ENCODE results near the gene PDE3A. TPM values are rescaled to one million over a fixed set of nuclear protein-coding genes. Genes with fewer than 3 reads are reported as not detected.

PDE3A gene
- total RNA-seq, 1 experiment from 2014 or later = 0.12 TPM

DNA sequence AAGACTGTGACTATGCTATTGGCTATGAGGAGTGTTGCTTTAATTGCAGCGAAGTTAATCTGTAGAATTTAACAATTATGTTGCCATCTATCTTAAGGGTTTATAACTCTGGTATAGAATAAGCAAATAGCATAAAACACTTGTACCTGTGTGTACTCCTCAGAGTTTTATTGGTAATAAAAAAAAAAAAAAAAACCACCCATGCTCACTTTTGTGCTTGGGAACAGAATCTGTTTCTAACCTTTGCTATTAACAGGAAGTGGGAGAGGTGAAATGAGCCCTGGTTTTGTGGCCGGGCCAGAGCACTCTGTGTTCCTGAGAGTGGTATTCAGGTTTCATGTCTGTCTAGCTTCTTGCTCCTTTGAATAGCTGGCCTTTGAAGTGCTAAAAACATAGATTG lies 53.1 kb downstream of the PDE3A start:
- Histone ChIP-seq H2AFZ (ENCODE audit: low read depth, low read length, poor library complexity, severe bottlenecking) (no peak overlapping the region), H3K4me3 (replicated peaks in 1 of 2; ENCODE audit: low read depth in 1 of 2, low read length in 2 of 2) (no peak overlapping the region), H3K4me1 (ENCODE audit: control insufficient read depth in 1 of 2, insufficient read depth in 2 of 2, low read length in 2 of 2) (no peaks in the 10 kb centered on the region), H3K79me2 (ENCODE audit: insufficient read depth, low read length) (no peaks in the 10 kb centered on the region), H3K9me3 (ENCODE audit: control insufficient read depth in 1 of 2, insufficient read depth in 1 of 2, low read depth in 1 of 2, low read length in 2 of 2) (no peaks in the 10 kb centered on the region), H3K4me2 (ENCODE audit: low read length) (no peak overlapping the region), H3K9me2 (ENCODE audit: insufficient read depth) (no peaks in the 10 kb centered on the region), H3K36me3 (ENCODE audit: control insufficient read depth in 1 of 2, insufficient read depth in 2 of 2, low read length in 2 of 2) (no peaks in the 10 kb centered on the region), H3K27ac (ENCODE audit: low read depth, low read length) (no peak overlapping the region), H4K20me1 (ENCODE audit: insufficient read depth) (no peaks in the 10 kb centered on the region), H3K9ac (ENCODE audit: low read length) (no peak overlapping the region), H3K27me3 (ENCODE audit: insufficient read depth, low read length) (no peaks in the 10 kb centered on the region)
- ChIA-PET POLR2A (no interaction called here), CTCF (no interaction called here), RAD21 (ENCODE audit: low non-redundant PET in 1 of 2, low total read pairs in 2 of 2, uncharacterized antibody in 2 of 2, unreplicated experiment in 2 of 2) (no interaction called here)
- BruUV-seq (replicated peaks) = no TSS peak
- DNase-seq (ENCODE audit: low read depth, low spot score) (no peak), ATAC-seq (no peak)
- no peak for TF ChIP-seq ZBTB33 (IDR thresholded peaks at IDR 0.05; ENCODE audit: extremely low read depth, insufficient replicate concordance, low read length)
- no peak for TF ChIP-seq ZFX (IDR thresholded peaks at IDR 0.05)
- no peak for TF ChIP-seq JUND (IDR thresholded peaks at IDR 0.05)
- no peak for TF ChIP-seq SRF (IDR thresholded peaks at IDR 0.05; ENCODE audit: low read depth)
- no peak for TF ChIP-seq EZH2phosphoT487 (IDR thresholded peaks at IDR 0.05; ENCODE audit: borderline replicate concordance)
- no peak for TF ChIP-seq CEBPB (IDR thresholded peaks at IDR 0.05; ENCODE audit: low read depth)
- no peak for TF ChIP-seq FOSL1 (IDR thresholded peaks at IDR 0.05; ENCODE audit: low read depth)
- no peak for TF ChIP-seq YY1 (IDR thresholded peaks at IDR 0.05; ENCODE audit: extremely low read depth, insufficient replicate concordance, low read depth, low read length)
- TF ChIP-seq MAX (IDR thresholded peaks at IDR 0.05) = no peak
- TF ChIP-seq, protein P1, sequence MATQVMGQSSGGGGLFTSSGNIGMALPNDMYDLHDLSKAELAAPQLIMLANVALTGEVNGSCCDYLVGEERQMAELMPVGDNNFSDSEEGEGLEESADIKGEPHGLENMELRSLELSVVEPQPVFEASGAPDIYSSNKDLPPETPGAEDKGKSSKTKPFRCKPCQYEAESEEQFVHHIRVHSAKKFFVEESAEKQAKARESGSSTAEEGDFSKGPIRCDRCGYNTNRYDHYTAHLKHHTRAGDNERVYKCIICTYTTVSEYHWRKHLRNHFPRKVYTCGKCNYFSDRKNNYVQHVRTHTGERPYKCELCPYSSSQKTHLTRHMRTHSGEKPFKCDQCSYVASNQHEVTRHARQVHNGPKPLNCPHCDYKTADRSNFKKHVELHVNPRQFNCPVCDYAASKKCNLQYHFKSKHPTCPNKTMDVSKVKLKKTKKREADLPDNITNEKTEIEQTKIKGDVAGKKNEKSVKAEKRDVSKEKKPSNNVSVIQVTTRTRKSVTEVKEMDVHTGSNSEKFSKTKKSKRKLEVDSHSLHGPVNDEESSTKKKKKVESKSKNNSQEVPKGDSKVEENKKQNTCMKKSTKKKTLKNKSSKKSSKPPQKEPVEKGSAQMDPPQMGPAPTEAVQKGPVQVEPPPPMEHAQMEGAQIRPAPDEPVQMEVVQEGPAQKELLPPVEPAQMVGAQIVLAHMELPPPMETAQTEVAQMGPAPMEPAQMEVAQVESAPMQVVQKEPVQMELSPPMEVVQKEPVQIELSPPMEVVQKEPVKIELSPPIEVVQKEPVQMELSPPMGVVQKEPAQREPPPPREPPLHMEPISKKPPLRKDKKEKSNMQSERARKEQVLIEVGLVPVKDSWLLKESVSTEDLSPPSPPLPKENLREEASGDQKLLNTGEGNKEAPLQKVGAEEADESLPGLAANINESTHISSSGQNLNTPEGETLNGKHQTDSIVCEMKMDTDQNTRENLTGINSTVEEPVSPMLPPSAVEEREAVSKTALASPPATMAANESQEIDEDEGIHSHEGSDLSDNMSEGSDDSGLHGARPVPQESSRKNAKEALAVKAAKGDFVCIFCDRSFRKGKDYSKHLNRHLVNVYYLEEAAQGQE (IDR thresholded peaks at IDR 0.05; ENCODE audit: low read depth) = no peak
- no peak for TF ChIP-seq SIN3A (IDR thresholded peaks at IDR 0.05; ENCODE audit: low read depth)
- TF ChIP-seq, protein P2, sequence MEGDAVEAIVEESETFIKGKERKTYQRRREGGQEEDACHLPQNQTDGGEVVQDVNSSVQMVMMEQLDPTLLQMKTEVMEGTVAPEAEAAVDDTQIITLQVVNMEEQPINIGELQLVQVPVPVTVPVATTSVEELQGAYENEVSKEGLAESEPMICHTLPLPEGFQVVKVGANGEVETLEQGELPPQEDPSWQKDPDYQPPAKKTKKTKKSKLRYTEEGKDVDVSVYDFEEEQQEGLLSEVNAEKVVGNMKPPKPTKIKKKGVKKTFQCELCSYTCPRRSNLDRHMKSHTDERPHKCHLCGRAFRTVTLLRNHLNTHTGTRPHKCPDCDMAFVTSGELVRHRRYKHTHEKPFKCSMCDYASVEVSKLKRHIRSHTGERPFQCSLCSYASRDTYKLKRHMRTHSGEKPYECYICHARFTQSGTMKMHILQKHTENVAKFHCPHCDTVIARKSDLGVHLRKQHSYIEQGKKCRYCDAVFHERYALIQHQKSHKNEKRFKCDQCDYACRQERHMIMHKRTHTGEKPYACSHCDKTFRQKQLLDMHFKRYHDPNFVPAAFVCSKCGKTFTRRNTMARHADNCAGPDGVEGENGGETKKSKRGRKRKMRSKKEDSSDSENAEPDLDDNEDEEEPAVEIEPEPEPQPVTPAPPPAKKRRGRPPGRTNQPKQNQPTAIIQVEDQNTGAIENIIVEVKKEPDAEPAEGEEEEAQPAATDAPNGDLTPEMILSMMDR (IDR thresholded peaks at IDR 0.05 in 2 of 3, conservative IDR thresholded peaks at IDR 0.05 in 1 of 3; ENCODE audit: borderline replicate concordance in 1 of 3, insufficient read depth in 1 of 3, low read depth in 2 of 3, low read length in 2 of 3) = no peak
- TF ChIP-seq ZNF274 (IDR thresholded peaks at IDR 0.05; ENCODE audit: low read depth, low read length) = no peak
- no peak for TF ChIP-seq SP1 (IDR thresholded peaks at IDR 0.05; ENCODE audit: low read depth)
- no peak for TF ChIP-seq CBX3 (IDR thresholded peaks at IDR 0.05; ENCODE audit: low read depth)
- no peak for TF ChIP-seq TCF7L2 (IDR thresholded peaks at IDR 0.05; ENCODE audit: borderline replicate concordance, extremely low read depth, insufficient read depth, insufficient read length)
- TF ChIP-seq POLR2A (IDR thresholded peaks at IDR 0.05; ENCODE audit: borderline replicate concordance, extremely low read depth, insufficient read depth, insufficient read length) = no peak
- TF ChIP-seq EGR1 (IDR thresholded peaks at IDR 0.05; ENCODE audit: low read depth) = no peak
- no peak for TF ChIP-seq EZH2 (IDR thresholded peaks at IDR 0.05)
- no peak for TF ChIP-seq RAD21 (IDR thresholded peaks at IDR 0.05; ENCODE audit: low read depth)
- intact Hi-C loops (cut with micrococcal nuclease) = loop anchor here (5.0 kb wide), 1 partner anchor 839 kb away; no protein-coding TSS in a partner anchor

All from HCT116 (cell line).